Transverse colon (tissue), 4 donors: ENCODE measurements around the gene RIT2.

ENCODE experiments used
- CTCF ChIP-seq, 5 experiments: fragments of 200-600 bp in 3 of 5; fragments of 450-650 bp in 2 of 5; sonication (generic) in 3 of 5; IDR thresholded peaks; 1 replicate in 2 of 5; 2 replicates in 3 of 5; pipeline ENCODE4 v1.5.1; 2016 to 2017; ENCODE audit warnings: antibody characterized with exemption in 5 of 5, inconsistent platforms in 3 of 5, mild to moderate bottlenecking in 2 of 5, moderate library complexity in 1 of 5
- POLR2A ChIP-seq: fragments of 450-650 bp; IDR thresholded peaks from one replicate; pipeline ENCODE4 v1.6.1; 2016; ENCODE audit warnings: antibody characterized with exemption, mild to moderate bottlenecking, moderate library complexity
- POLR2AphosphoS5 ChIP-seq, 3 donors: sonication (generic); formaldehyde crosslinking; IDR thresholded peaks; one replicate each; pipeline ENCODE4 v1.6.1; 2016; ENCODE audit warnings: antibody characterized with exemption in 3 of 3

GRCh38 chr18:42914476-42914875 lies 201.0 kb downstream of the RIT2 start:
- TF ChIP-seq CTCF (IDR thresholded peaks at IDR 0.05) (no peak), POLR2A (no peak), POLR2AphosphoS5 (IDR thresholded peaks at IDR 0.05) (no peak)
